Activated CD8-positive, alpha-beta memory T cell treated with anti-CD3 and anti-CD28 coated beads for 4 hours (primary cell): ENCODE data around the gene UBE3A.

Experiments
- DNase-seq, 2 donors: peaks; one replicate each; pipeline ENCODE4 v3.0.0-alpha.2; 2020; ENCODE audit warnings: low read depth in 2 of 2

UBE3A gene

GRCh38 chr15:25331404-25331803, 107.4 kb downstream of the UBE3A start:
- no peak for DNase-seq

- no peak for DNase-seq
Measured at GRCh38 chr15:25329696-25330095, 109.1 kb downstream of the UBE3A start.

GRCh38 chr15:25327686-25328085, 111.1 kb downstream of the UBE3A start:
- DNase-seq, result no peak

- DNase-seq, result no peak
Measured at GRCh38 chr15:25325187-25325586, 113.6 kb downstream of the UBE3A start.

GRCh38 chr15:25323420-25323819, 115.4 kb downstream of the UBE3A start:
- no peak for DNase-seq

GRCh38 chr15:25287823-25288222, 151.0 kb downstream of the UBE3A start:
- no peak for DNase-seq
